Measurements from ENCODE around the gene SERPINA5. TPM values are rescaled to one million over a fixed set of nuclear protein-coding genes. Genes with fewer than 3 reads are reported as not detected.

Gene SERPINA5
- total and polyA plus RNA-seq, 2 of the 13 experiments (the other 11 are each of a cell fraction or from before 2014, with no cell fraction given): 449 to 498 TPM

GRCh38 chr14:94593749-94594431 is 12.7 kb downstream of the SERPINA5 start (continued):
- TF ChIP-seq TRIM24 (CRISPR knock-in tag; IDR thresholded peaks at IDR 0.05): peak; percentile 96
- TF ChIP-seq SALL1 (CRISPR knock-in tag; IDR thresholded peaks at IDR 0.05): peak; percentile 99
- peak; percentile 76 for TF ChIP-seq YY1 (IDR thresholded peaks at IDR 0.05; ENCODE audit: insufficient read depth, insufficient replicate concordance, low read depth, low read length)
- TF ChIP-seq, protein P1, sequence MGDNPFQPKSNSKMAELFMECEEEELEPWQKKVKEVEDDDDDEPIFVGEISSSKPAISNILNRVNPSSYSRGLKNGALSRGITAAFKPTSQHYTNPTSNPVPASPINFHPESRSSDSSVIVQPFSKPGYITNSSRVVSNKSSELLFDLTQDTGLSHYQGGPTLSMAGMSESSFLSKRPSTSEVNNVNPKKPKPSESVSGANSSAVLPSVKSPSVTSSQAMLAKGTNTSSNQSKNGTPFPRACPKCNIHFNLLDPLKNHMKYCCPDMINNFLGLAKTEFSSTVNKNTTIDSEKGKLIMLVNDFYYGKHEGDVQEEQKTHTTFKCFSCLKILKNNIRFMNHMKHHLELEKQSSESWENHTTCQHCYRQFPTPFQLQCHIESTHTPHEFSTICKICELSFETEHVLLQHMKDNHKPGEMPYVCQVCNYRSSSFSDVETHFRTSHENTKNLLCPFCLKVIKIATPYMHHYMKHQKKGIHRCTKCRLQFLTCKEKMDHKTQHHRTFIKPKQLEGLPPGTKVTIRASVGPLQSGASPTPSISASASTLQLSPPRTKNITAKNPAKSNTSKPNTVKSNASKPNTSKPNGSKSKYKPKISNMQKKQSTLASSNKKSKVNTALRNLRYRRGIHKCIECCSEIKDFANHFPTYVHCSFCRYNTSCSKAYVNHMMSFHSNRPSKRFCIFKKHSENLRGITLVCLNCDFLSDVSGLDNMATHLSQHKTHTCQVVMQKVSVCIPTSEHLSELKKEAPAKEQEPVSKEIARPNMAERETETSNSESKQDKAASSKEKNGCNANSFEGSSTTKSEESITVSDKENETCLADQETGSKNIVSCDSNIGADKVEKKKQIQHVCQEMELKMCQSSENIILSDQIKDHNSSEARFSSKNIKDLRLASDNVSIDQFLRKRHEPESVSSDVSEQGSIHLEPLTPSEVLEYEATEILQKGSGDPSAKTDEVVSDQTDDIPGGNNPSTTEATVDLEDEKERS (CRISPR knock-in tag; IDR thresholded peaks at IDR 0.05): peak; percentile 98
- TF ChIP-seq ZNF468 (CRISPR knock-in tag; IDR thresholded peaks at IDR 0.05): no peak
- no peak for TF ChIP-seq SRSF9 (IDR thresholded peaks at IDR 0.05; ENCODE audit: borderline replicate concordance, insufficient read depth, low read depth, low read length, poor library complexity, severe bottlenecking)
- TF ChIP-seq YEATS4 (CRISPR knock-in tag; IDR thresholded peaks at IDR 0.05; ENCODE audit: borderline replicate concordance): peak; percentile 91
- peak; percentile 97; the same call in 1 of the 2 replicates for TF ChIP-seq CBX5 (CRISPR knock-in tag; IDR thresholded peaks at IDR 0.05; ENCODE audit: borderline replicate concordance)
- no peak for TF ChIP-seq E2F5 (CRISPR knock-in tag; conservative IDR thresholded peaks at IDR 0.05)
- TF ChIP-seq HDAC1 (CRISPR knock-in tag; IDR thresholded peaks at IDR 0.05): peak; percentile 100
- TF ChIP-seq TEAD3 (CRISPR knock-in tag; optimal IDR thresholded peaks at IDR 0.05; ENCODE audit: borderline replicate concordance): peak; percentile 93
- peak; percentile 84; the same call in 1 of the 2 replicates for TF ChIP-seq BCL3 (CRISPR knock-in tag; IDR thresholded peaks at IDR 0.05)
- no peak for TF ChIP-seq SNRNP70 (IDR thresholded peaks at IDR 0.05; ENCODE audit: low read depth, low read length)
- no peak for TF ChIP-seq ZFP36L2 (CRISPR knock-in tag; IDR thresholded peaks at IDR 0.05)
- TF ChIP-seq ZNF124 (CRISPR knock-in tag; IDR thresholded peaks at IDR 0.05): peak; percentile 97
- TF ChIP-seq, protein P2, sequence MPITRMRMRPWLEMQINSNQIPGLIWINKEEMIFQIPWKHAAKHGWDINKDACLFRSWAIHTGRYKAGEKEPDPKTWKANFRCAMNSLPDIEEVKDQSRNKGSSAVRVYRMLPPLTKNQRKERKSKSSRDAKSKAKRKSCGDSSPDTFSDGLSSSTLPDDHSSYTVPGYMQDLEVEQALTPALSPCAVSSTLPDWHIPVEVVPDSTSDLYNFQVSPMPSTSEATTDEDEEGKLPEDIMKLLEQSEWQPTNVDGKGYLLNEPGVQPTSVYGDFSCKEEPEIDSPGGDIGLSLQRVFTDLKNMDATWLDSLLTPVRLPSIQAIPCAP (CRISPR knock-in tag; IDR thresholded peaks at IDR 0.05; ENCODE audit: low read depth): no peak
- no peak for TF ChIP-seq ZNF10 (CRISPR knock-in tag; IDR thresholded peaks at IDR 0.05; ENCODE audit: borderline replicate concordance, low read depth)
- TF ChIP-seq MYNN (CRISPR knock-in tag; IDR thresholded peaks at IDR 0.05; ENCODE audit: low read depth): no peak
- TF ChIP-seq FOXA3 (CRISPR knock-in tag; IDR thresholded peaks at IDR 0.05): peak; percentile 99
- TF ChIP-seq ATF5 (CRISPR knock-in tag; IDR thresholded peaks at IDR 0.05; ENCODE audit: low read depth): peak; percentile 70; the same call in 1 of the 2 replicates
- TF ChIP-seq TP53 (CRISPR knock-in tag; conservative IDR thresholded peaks at IDR 0.05): peak; percentile 76; the same call in 1 of the 2 replicates
- TF ChIP-seq ZNF816 (CRISPR knock-in tag; IDR thresholded peaks at IDR 0.05; ENCODE audit: borderline replicate concordance): peak; percentile 98
